Suprapubic skin (tissue), 4 donors: ENCODE measurements around the gene MCOLN3.
"Not testable (repeated sequence)": the region's sequence is repeated elsewhere in the genome, so short reads cannot be mapped to it uniquely, and the experiment has no call there.

Source experiments
- EP300 ChIP-seq: sonication (generic); formaldehyde crosslinking; IDR thresholded peaks from one replicate; pipeline ENCODE4 v1.6.1; 2017; ENCODE audit warnings: antibody characterized with exemption
- POLR2A ChIP-seq, 2 donors: fragments of 450-650 bp; IDR thresholded peaks; one replicate each; pipeline ENCODE4 v1.6.1; 2017; ENCODE audit warnings: antibody characterized with exemption in 2 of 2, mild to moderate bottlenecking in 2 of 2, moderate library complexity in 2 of 2
- POLR2AphosphoS5 ChIP-seq, 3 donors: sonication (generic); formaldehyde crosslinking; IDR thresholded peaks; one replicate each; pipeline ENCODE4 v1.6.1; 2017; ENCODE audit warnings: antibody characterized with exemption in 3 of 3
- TF ChIP-seq, protein P1 (sequence below), 2 donors: fragments of 200-600 bp in 1 of 2; fragments of 450-650 bp in 1 of 2; sonication (generic) in 1 of 2; IDR thresholded peaks; one replicate each; pipeline ENCODE4 v1.5.1; 2016 to 2019; ENCODE audit warnings: antibody characterized with exemption in 2 of 2, mild to moderate bottlenecking in 1 of 2, moderate library complexity in 1 of 2

DNA sequence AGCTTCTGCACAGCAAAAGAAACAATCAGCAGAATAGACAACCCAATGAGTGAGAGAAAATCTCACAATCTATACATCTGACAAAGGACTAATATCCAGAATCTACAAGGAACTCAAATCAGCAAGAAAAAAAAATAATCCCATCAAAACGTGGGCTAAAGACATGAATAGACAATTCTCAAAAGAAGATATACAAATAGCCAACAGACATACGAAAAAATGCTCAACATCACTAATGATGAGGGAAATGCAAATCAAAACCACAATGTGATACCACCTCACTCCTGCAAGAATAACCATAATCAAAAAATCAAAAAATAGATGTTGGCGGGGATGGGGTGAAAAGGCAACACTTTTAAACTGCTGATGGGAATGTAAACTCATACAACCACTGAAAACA is 61.7 kb downstream of the MCOLN3 start:
- not testable (repeated sequence) for TF ChIP-seq POLR2A (IDR thresholded peaks at IDR 0.05); EP300; POLR2AphosphoS5 (IDR thresholded peaks at IDR 0.05)
- TF ChIP-seq, protein P1, sequence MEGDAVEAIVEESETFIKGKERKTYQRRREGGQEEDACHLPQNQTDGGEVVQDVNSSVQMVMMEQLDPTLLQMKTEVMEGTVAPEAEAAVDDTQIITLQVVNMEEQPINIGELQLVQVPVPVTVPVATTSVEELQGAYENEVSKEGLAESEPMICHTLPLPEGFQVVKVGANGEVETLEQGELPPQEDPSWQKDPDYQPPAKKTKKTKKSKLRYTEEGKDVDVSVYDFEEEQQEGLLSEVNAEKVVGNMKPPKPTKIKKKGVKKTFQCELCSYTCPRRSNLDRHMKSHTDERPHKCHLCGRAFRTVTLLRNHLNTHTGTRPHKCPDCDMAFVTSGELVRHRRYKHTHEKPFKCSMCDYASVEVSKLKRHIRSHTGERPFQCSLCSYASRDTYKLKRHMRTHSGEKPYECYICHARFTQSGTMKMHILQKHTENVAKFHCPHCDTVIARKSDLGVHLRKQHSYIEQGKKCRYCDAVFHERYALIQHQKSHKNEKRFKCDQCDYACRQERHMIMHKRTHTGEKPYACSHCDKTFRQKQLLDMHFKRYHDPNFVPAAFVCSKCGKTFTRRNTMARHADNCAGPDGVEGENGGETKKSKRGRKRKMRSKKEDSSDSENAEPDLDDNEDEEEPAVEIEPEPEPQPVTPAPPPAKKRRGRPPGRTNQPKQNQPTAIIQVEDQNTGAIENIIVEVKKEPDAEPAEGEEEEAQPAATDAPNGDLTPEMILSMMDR (IDR thresholded peaks at IDR 0.05) = not testable (repeated sequence)
